ACC112 (cell line): ENCODE measurements around the gene SPACA5.
A peak's percentile ranks its signal among the peaks of the same experiment; 100 is the strongest.
"Not testable (repeated sequence)": the region's sequence is repeated elsewhere in the genome, so short reads cannot be mapped to it uniquely, and the experiment has no call there.

Experiments
- H2AFZ ChIP-seq: fragments of 200-600 bp; sonication (generic); one replicate; pipeline ENCODE4 v1.6.0; 2017; ENCODE audit warnings: antibody characterized with exemption, low read length; ENCODE audit not compliant: unreplicated experiment
- H3K27ac ChIP-seq: fragments of 200-600 bp; sonication (generic); 2 replicates; pipeline ENCODE4 v1.5.1; 2014; ENCODE audit warnings: low read depth, mild to moderate bottlenecking, antibody characterized with exemption, low read length, moderate library complexity
- H3K27me3 ChIP-seq: fragments of 200-600 bp; sonication (generic); 2 replicates; pipeline ENCODE4 v1.6.1; 2014; ENCODE audit warnings: mild to moderate bottlenecking, antibody characterized with exemption, low read length, moderate library complexity, mixed read lengths; ENCODE audit not compliant: insufficient read depth
- H3K36me3 ChIP-seq: fragments of 200-600 bp; sonication (generic); 2 replicates; pipeline ENCODE4 v1.6.1; 2016; ENCODE audit warnings: mild to moderate bottlenecking, antibody characterized with exemption, low read length, moderate library complexity, mixed read lengths; ENCODE audit not compliant: insufficient read depth
- H3K4me1 ChIP-seq: fragments of 200-600 bp; sonication (generic); one replicate; pipeline ENCODE4 v1.6.1; 2016; ENCODE audit warnings: low read length, mixed read lengths; ENCODE audit not compliant: insufficient read depth, unreplicated experiment, control insufficient read depth
- H3K4me3 ChIP-seq: fragments of 200-600 bp; sonication (generic); 2 replicates; pipeline ENCODE4 v1.5.1; 2014; ENCODE audit warnings: mild to moderate bottlenecking, low read depth, low read length
- H3K79me2 ChIP-seq: fragments of 200-600 bp; sonication (generic); one replicate; pipeline ENCODE4 v1.6.0; 2016; ENCODE audit warnings: low read length; ENCODE audit not compliant: control insufficient read depth, unreplicated experiment, insufficient read depth

Gene SPACA5

GRCh38 chrX:47992669-47993068, 14.1 kb upstream of the SPACA5 start:
- Histone ChIP-seq H3K4me3 (no peak overlapping the region), H3K36me3 (peaks cover 22% of the 10 kb centered on the region), H3K4me1 (peaks cover 10% of the 10 kb centered on the region), H3K27ac (no peak overlapping the region), H2AFZ (no peak overlapping the region), H3K27me3 (no peaks in the 10 kb centered on the region), H3K79me2 (peaks cover 9% of the 10 kb centered on the region)

GRCh38 chrX:48001260-48001659, 5.5 kb upstream of the SPACA5 start:
- peaks cover 7% of the 10 kb centered on the region for H3K4me1 ChIP-seq
- no peak overlapping the region for H2AFZ ChIP-seq
- no peaks in the 10 kb centered on the region for H3K27me3 ChIP-seq
- peaks cover 18% of the 10 kb centered on the region for H3K79me2 ChIP-seq
- H3K4me3 ChIP-seq: no peak overlapping the region; the same call in 1 of the 2 replicates
- peaks cover 5% of the 10 kb centered on the region; the same call in 1 of the 2 replicates for H3K36me3 ChIP-seq
- no peak overlapping the region for H3K27ac ChIP-seq

- Histone ChIP-seq H3K79me2 (peaks cover 18% of the 10 kb centered on the region), H3K4me3 (peak overlapping the region; percentile 94), H3K27me3 (no peaks in the 10 kb centered on the region), H2AFZ (no peak overlapping the region), H3K4me1 (peaks cover 7% of the 10 kb centered on the region), H3K27ac (no peak overlapping the region), H3K36me3 (no peaks in the 10 kb centered on the region; the same call in 1 of the 2 replicates)
Measured at GRCh38 chrX:48002319-48002718, 4.5 kb upstream of the SPACA5 start.

GRCh38 chrX:48002929-48003328, 3.9 kb upstream of the SPACA5 start:
- Histone ChIP-seq H2AFZ (no peak overlapping the region), H3K4me3 (peak overlapping the region; percentile 94), H3K27ac (no peak overlapping the region), H3K27me3 (no peaks in the 10 kb centered on the region), H3K36me3 (no peaks in the 10 kb centered on the region; the same call in 1 of the 2 replicates), H3K79me2 (peaks cover 18% of the 10 kb centered on the region), H3K4me1 (peaks cover 7% of the 10 kb centered on the region)

GRCh38 chrX:48003367-48003757, 3.4 kb upstream of the SPACA5 start:
- H2AFZ ChIP-seq: peak overlapping the region; percentile 81

GRCh38 chrX:48003758-48004457, 2.9 kb upstream of the SPACA5 start, which contains the start of gene ZNF182:
Gene ZNF182, minus strand, starts transcription at chrX:48003989. Its CDS starts 1,380 bp downstream, at chrX:48002609.
- H3K27me3 ChIP-seq: no peaks in the 10 kb centered on the region
- peaks cover 7% of the 10 kb centered on the region for H3K4me1 ChIP-seq
- peak within 1 kb of the TSS; percentile 81 for H2AFZ ChIP-seq
- H3K36me3 ChIP-seq: no peaks in the 10 kb centered on the region; the same call in 1 of the 2 replicates
- no peak within 1 kb of the TSS for H3K27ac ChIP-seq
- peak within 1 kb of the TSS; percentile 94 for H3K4me3 ChIP-seq
- peaks cover 18% of the 10 kb centered on the region for H3K79me2 ChIP-seq

More at GRCh38 chrX:48003367-48003757, 3.4 kb upstream of the SPACA5 start:
- Histone ChIP-seq H3K36me3 (no peaks in the 10 kb centered on the region; the same call in 1 of the 2 replicates), H3K4me1 (peaks cover 7% of the 10 kb centered on the region), H3K79me2 (peaks cover 18% of the 10 kb centered on the region), H3K27me3 (no peaks in the 10 kb centered on the region), H3K4me3 (peak overlapping the region; percentile 94), H3K27ac (no peak overlapping the region)

GRCh38 chrX:48009445-48009960, 2.7 kb downstream of the SPACA5 start:
- H2AFZ ChIP-seq, H3K27ac ChIP-seq, H3K79me2 ChIP-seq, H3K4me1 ChIP-seq, H3K27me3 ChIP-seq, H3K4me3 ChIP-seq, H3K36me3 ChIP-seq: not testable (repeated sequence)

GRCh38 chrX:48016583-48017310, 10.0 kb downstream of the SPACA5 start:
- not testable (repeated sequence) for H3K27ac ChIP-seq, H3K79me2 ChIP-seq, H3K4me1 ChIP-seq, H3K4me3 ChIP-seq, H2AFZ ChIP-seq, H3K27me3 ChIP-seq, H3K36me3 ChIP-seq

GRCh38 chrX:48019892-48020291, 13.1 kb downstream of the SPACA5 start:
- not testable (repeated sequence) for H2AFZ ChIP-seq, H3K27ac ChIP-seq, H3K4me3 ChIP-seq, H3K4me1 ChIP-seq, H3K79me2 ChIP-seq, H3K27me3 ChIP-seq, H3K36me3 ChIP-seq

- H2AFZ ChIP-seq, H3K27me3 ChIP-seq, H3K27ac ChIP-seq, H3K79me2 ChIP-seq, H3K4me1 ChIP-seq, H3K36me3 ChIP-seq, H3K4me3 ChIP-seq: not testable (repeated sequence)
Measured at GRCh38 chrX:48020472-48020871, 13.7 kb downstream of the SPACA5 start.
